HFF-Myc (cell line): Measurements from ENCODE around the gene KRT77.

ENCODE experiments used
- DNase-seq: peaks from one replicate; pipeline ENCODE4 v3.0.0-alpha.2; 2011; ENCODE audit warnings: low read depth; ENCODE audit errors: extremely low read depth
- H3K4me3 ChIP-seq: replicated peaks from 2 replicates; pipeline ENCODE4 v1.5.1; 2011; ENCODE audit warnings: low read depth, mild to moderate bottlenecking, control low read depth, low read length
- CTCF ChIP-seq: IDR thresholded peaks from 2 replicates; pipeline ENCODE4 v1.5.1; 2012; ENCODE audit warnings: mild to moderate bottlenecking, low read depth, low read length, control low read depth; ENCODE audit errors: missing control alignments

Gene KRT77

GRCh38 chr12:52744493-52745156, 41.3 kb upstream of the KRT77 start:
- DNase-seq = no peak
- no peak overlapping the region for H3K4me3 ChIP-seq
- TF ChIP-seq CTCF = no peak

- no peak for TF ChIP-seq CTCF
- no peak for DNase-seq
- H3K4me3 ChIP-seq = no peak overlapping the region
Measured at GRCh38 chr12:52742822-52743457, 39.6 kb upstream of the KRT77 start.

GRCh38 chr12:52742196-52742580, 38.9 kb upstream of the KRT77 start:
- no peak for DNase-seq
- TF ChIP-seq CTCF = no peak
- no peak overlapping the region for H3K4me3 ChIP-seq

DNA sequence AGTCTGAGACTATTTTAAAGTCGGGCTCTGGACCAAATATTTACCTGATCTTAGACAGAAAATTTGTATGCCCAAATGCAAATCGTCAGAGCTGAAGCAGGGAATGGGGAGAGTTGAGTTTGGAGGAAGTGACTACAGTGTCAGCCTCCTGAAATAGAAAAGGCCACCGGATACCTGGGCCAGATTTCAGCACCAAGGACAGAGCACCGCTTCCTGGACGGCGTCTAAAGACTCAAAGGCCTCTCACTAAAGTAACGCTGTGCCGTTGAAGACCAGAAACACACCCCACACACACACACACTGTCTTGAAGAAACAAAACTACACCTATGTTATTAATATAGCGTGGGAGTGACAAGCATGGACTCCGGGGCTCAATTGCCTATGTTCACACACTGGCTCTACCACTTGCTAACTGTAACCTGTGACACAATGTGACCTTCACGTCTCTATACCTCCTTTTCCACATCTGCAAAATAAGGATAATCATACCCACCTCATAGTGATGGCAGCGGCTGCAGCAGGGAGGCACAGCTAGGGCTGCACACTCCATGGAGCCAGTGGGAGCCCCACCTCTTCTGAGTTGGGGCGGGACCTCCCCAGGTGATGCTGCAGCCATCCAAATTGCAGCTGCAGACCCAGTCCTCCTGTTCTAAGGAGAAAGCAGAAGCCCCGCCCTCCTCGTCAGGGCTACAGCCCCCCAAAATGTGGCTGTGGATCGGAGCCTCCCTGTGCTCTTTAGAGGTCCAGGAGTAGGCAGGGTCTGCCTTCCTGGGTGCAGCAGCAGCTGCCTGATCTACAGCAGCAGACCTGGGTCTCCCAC, 38.3 kb upstream of the KRT77 start:
- peak; percentile 31 for DNase-seq
- no peak overlapping the region for H3K4me3 ChIP-seq
- TF ChIP-seq CTCF = no peak

DNA sequence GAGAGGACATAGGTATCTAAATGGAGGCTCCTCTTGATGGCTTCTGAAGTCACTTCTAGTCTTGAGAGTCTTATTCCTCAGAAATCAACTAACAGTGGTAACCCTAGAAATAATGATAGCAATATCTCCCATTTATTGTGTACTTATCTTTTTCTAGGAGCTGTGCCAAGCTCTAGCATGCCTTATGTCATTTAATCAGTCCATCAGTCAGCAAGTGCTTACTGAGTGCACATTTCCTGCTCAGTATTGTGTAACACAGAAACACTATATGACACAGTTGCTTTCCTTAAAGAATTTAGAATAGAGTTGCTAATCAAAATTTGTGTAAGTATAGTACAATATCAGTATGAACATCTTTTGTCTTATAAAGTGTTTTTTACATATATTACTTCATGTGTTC, 37.3 kb upstream of the KRT77 start:
- no peak for DNase-seq
- TF ChIP-seq CTCF = no peak
- H3K4me3 ChIP-seq = no peak overlapping the region

- TF ChIP-seq CTCF = no peak
- DNase-seq = no peak
Measured at GRCh38 chr12:52739963-52740362, 36.6 kb upstream of the KRT77 start.

More at GRCh38 chr12:52739963-52740362, 36.6 kb upstream of the KRT77 start:
- no peak overlapping the region for H3K4me3 ChIP-seq
